COR-L47 (cell line): ENCODE data around the gene RNF17.
A peak's percentile ranks its signal among the peaks of the same experiment; 100 is the strongest.
"Not testable (repeated sequence)": the region's sequence is repeated elsewhere in the genome, so short reads cannot be mapped to it uniquely, and the experiment has no call there.

Experiments used
- DNase-seq: peaks from one replicate; lab custom pipeline; 2025; lab: John Stamatoyannopoulos, UW

The RNF17 gene, protein sequence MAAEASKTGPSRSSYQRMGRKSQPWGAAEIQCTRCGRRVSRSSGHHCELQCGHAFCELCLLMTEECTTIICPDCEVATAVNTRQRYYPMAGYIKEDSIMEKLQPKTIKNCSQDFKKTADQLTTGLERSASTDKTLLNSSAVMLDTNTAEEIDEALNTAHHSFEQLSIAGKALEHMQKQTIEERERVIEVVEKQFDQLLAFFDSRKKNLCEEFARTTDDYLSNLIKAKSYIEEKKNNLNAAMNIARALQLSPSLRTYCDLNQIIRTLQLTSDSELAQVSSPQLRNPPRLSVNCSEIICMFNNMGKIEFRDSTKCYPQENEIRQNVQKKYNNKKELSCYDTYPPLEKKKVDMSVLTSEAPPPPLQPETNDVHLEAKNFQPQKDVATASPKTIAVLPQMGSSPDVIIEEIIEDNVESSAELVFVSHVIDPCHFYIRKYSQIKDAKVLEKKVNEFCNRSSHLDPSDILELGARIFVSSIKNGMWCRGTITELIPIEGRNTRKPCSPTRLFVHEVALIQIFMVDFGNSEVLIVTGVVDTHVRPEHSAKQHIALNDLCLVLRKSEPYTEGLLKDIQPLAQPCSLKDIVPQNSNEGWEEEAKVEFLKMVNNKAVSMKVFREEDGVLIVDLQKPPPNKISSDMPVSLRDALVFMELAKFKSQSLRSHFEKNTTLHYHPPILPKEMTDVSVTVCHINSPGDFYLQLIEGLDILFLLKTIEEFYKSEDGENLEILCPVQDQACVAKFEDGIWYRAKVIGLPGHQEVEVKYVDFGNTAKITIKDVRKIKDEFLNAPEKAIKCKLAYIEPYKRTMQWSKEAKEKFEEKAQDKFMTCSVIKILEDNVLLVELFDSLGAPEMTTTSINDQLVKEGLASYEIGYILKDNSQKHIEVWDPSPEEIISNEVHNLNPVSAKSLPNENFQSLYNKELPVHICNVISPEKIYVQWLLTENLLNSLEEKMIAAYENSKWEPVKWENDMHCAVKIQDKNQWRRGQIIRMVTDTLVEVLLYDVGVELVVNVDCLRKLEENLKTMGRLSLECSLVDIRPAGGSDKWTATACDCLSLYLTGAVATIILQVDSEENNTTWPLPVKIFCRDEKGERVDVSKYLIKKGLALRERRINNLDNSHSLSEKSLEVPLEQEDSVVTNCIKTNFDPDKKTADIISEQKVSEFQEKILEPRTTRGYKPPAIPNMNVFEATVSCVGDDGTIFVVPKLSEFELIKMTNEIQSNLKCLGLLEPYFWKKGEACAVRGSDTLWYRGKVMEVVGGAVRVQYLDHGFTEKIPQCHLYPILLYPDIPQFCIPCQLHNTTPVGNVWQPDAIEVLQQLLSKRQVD (N-terminal part only)

DNA sequence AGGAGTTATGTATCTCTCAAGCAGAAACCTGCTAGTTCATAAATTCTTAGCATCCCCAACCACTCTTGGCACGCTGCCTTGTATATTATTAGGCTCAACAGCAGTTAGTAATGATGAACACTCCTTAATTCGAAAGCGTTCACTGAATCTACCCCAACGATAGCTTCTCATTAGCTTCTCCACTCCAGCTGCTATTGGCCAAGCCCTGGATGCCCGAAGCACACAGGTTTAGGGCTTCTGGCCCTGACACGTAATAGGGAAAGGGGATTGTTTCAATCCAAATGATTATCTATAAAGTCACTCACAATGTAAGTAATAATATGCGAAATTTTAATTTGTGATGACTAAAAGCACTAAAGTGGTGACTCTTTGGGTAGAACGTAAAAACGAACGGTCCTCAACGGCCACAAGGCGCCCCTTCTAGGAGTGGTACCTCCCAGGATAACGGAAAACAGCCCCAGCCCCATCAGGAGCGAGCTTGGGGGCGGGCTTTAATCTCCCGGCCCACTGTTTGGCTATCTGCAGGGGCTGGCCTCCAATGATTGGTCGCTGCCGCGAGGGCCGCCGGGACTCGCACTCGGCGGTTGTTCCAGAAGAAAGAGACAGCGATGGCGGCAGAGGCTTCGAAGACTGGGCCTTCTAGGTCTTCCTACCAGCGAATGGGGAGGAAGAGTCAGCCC lies at the start of gene RNF17:
TSS of gene RNF17 (plus strand) at position 574 of the 680 bp plus-strand sequence. CDS start at position 609, 35 bp downstream.
- no peak for DNase-seq

DNA sequence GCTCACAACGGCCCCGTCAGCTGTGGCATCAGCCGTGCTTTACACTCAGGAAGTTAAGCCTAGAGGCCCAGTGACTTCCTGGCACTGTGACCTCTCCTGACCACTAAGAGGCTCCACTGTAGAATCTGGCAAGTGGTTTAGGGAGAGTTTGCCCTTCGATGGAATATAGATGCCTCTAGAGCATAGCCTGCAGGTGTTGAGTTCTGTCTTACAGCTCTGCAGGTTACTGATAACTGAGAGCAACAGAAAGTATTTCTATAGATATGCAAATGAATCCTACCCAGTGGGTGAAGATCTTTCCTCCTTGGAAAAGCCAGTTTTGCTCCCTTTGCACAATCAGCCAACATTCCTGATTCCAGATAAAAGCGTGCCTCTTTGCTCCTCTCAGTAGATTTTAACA lies 48.0 kb upstream of the RNF17 start:
- DNase-seq, result no peak

DNA sequence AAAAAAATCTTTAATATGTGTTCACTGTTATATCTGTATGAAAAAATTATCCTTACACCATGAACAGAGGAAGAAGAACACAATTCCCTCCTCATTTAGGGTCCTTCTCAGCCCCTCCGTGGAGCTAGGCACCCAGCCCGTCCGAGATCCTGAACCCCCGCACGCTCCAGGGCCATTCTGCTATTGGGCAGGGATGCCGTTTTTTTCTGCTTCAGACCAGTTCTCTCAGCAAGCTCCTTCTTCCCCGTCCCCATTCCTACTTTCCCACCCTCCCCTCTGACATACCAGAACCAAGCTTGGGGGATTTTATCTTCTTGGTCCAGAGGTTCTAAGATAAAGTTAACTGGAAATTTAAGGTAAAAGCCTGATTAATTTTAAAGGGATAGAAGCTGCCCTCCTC lies 47.5 kb upstream of the RNF17 start:
- no peak for DNase-seq

DNA sequence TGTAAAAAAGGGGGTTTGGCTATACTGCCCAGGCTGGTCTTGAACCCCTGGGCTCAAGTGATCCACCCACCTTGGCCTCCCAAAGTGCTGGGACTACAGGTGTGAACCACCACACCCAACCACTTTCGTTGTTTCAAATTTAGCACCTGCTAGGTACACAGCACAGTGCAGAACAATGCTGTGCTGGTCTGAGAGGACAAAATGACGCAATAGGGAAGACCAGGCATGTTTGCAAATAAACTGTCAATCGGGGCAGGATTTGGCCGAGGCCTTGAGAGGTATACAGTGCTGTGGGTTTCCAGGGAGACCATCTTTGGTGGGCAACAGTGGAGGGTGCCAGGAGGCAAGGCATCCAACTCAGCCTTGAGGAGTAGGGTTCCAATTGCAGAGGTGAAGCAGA lies 46.8 kb upstream of the RNF17 start:
- no peak for DNase-seq

DNA sequence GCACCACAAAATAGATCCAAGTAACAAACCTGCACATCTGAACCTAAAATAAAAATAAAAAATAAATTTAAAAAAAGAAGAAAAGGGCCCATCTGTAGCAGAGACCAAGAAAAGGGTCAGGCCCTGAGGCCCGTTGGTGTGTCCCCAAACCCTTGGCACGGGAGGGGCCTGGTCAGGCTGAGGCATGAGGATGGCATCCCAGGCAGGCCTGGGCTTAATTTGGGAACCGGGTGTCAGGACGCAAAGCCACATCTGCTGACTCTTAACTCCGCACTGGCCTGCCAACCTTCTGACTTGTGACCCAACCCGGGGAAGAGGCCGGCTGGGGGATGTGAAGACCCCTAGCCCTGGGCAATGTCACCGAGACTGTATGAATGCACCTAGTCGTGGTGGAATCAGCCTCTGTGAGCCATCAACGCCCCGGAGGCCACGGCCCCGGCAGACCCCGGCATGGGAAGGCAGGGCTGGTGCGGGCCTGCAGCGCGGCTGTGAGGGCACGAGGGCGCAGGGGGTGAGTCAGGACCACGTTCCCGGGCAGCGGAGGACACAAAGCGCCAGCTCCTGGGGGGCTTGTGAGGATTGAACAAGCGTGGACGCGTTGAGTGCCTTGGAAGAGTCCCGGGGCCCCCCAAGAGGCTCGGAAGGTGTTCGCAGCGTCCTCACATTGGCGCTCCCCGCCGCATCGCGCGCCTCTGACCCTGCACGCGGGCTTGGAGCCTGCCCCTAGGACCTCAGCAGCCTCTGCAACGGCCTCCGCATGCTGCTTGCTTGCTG lies 45.6 kb upstream of the RNF17 start:
- no peak for DNase-seq

DNA sequence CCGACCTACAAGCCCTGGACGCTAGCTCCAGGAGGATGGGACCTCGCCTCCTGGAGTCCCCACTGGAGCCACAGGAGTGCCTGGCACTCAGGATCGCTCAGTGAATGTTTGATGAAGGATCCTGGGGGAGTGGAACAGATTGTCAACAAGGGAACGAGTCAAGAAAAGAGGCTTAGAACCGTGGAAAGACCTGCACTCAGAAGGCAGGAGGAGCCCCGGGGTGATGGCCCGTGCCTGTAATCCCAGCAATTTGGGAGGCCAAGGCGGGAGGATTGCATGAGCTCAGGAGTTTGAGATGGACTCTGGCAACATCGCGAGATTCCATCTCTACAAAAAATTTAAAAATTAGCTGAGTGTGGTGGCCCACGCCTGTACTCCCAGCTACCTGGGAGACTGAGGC lies 44.8 kb upstream of the RNF17 start:
- DNase-seq, result no peak

DNA sequence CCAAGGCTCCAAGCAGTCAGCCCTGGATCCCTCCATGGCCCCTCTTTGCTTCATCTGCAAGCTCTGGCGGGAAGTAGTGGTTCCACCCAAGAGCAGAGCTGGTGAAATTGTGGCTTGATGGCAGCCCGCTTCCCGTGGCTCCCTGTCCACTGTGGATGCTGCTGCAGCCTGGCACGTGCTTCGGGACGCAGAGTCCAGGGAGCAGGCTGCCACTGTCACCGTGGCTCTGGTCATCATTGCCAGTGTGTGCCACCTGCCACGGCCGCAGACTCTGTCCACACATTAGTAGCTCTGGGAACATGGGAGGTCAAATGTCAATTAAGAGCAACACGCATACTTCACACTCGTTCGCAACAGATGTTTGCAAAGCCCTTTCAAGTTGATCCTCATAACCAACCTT lies 40.8 kb upstream of the RNF17 start:
- DNase-seq, result no peak

DNA sequence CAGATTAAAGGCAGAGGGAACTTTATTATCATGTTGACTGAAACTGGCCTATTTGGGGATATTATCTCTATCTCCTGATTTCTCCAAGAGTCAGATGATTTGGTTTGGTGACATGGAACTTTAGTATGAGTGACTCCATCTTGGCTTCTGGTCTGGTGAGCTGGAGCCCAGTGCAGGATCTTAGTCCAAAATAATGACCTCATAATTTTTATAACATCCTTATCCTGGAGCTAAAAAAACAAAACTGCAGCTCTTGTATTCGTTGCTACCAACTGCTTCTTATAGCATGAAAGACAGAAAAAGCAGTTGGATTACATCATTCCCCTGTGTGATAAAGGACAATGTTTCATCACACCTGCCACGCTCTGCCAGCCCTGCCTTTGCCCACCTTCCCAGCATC lies 39.3 kb upstream of the RNF17 start:
- no peak for DNase-seq

DNA sequence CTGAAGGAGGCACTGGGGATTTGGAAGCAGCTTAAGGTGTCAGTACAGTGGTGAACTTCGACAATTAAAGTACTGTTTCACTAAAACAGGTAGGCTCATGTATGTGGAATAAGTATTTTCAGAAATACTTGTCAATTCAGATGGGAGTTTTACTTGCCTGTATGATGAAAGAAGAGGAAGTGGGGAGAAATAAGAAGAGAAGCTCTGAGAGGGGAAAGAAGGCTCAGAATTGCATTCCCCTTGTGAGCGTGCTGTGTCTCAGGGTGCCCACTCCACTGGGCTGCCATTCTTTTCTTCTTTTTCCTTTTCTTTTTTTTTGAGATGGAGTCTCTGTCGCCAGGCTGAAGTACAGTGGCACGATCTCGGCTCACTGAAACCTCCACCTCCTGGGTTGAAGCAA lies 38.6 kb upstream of the RNF17 start:
- no peak for DNase-seq

DNA sequence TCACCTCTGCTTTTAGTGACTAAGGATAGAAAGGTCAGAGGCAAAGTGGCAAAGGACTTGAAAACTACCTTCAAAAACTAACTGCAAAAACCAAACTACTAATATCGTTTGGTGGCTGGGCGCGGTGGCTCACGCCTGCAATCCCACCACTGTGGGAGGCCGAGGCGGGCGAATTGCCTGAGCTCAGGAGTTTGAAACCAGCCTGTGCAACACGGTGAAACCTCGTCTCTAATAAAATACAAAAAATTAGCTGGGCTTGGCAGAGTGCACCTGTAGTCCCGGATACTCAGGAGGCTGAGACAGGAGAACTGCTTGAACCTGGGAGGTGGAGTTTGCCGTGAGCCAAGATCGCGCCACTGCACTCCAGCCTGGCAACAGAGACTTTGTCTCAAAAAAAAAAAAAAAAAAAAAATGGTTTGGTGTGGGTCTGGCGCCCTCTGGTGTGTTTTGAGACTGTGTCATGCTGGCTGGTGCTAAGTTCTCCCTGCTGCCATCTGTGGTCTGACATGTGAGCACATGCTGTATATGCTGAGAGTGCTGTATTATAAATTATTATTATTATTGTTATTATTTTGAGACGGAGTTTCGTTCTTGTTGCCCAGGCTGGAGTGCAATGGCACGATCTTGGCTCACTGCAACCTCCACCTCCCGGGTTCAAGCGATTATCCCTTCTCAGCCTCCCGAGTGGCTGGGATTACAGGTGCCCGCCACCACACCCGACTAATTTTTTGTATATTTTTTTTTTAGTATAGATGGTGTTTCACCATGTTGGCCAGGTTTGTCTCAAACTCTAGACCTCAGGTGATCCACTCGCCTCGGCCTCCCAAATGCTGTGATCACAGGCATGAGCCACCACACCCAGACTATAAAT lies 36.0 kb upstream of the RNF17 start:
- DNase-seq, result peak; percentile 76

DNA sequence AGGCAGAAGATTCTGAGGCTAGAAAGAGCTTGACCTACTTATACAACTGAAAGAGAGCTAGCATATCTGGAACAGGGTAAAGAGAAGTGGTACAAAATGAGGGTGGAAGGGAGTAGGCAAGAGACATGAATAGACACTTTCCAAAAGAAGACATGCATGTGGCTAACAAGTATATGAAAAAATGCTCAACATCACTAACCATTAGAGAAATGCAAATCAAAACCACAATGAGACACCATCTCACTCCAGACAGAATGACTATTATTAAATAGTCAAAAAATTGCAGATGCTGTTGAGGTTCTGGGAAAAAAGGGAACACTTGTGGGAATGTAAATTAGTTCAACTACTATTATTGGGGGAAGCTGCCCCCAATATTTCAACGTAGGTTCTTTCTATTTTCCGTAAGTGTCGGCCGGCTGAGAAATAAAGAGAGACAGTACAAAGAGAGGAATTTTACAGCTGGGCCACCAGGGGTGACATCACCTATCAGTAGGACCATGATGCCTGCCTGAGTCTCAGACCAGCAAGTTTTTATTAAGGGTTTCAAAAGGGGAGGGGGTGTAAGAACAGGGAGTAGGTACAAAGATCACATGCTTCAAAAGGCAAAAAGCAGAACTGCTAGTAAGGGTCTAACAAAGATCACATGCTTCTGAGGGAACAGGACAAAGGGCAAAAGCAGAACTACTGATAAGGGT lies 32.9 kb upstream of the RNF17 start:
- DNase-seq, result not testable (repeated sequence)

DNA sequence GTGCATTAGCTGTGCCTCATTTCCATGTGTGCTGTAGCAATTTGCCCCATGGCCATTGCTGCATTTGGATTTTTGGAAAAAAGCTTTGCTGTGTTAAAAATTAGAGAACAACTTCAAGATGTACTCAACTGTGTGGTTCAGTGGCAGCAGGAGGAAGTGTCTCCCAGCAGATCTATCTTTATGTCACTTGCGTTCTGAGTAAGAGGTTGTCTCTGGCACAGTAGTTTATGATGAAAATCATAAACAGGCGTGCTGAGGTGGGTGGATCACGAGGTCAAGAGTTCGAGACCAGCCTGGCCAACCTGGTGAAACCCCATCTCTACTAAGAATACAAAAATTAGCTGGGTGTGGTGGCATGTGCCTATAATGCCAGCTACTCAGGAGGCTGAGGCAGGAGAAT lies 29.0 kb upstream of the RNF17 start:
- no peak for DNase-seq

DNA sequence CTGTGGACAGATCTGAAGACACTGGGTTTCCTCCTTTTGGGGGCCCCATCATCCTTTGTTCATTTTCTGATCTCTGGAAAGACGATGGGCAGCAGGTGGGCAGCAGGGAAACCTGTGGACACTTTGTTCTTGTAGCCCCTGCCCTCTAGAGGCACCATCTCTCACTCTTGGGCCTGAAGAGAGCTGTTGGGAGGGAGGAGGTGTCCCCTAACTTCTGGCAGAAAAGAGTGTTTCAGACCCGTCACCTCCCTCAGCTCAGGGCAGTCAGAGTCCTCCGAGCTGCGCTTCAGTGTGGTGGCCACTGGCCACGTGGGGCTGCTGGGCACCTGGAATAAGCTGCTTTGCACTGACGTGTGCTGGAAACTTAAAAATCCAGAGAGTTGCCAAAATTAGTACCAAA lies 26.9 kb upstream of the RNF17 start:
- no peak for DNase-seq

DNA sequence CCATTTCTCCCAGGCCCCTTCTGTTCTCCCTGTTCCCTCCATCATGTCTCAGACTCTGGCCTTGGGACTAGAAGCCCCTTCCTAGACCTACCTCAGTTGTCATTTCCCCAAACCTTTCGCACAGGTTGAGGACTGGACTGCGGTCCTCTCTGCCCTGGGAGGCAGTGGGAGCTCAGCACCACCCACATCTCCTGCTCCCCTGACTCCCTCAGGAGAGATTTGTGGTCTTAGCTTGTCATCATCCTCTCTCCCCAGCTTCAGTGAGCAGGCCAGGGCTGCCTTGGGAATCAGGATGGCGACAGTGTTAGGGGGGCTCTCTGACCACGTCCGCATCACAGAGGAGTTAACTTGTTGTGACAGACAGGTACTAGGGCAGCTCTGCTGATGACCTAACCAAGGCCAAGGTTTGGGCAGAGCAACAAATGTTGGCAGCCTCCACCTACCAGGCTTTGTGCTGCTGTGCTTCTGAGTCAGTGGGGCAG lies 25.6 kb upstream of the RNF17 start:
- no peak for DNase-seq

DNA sequence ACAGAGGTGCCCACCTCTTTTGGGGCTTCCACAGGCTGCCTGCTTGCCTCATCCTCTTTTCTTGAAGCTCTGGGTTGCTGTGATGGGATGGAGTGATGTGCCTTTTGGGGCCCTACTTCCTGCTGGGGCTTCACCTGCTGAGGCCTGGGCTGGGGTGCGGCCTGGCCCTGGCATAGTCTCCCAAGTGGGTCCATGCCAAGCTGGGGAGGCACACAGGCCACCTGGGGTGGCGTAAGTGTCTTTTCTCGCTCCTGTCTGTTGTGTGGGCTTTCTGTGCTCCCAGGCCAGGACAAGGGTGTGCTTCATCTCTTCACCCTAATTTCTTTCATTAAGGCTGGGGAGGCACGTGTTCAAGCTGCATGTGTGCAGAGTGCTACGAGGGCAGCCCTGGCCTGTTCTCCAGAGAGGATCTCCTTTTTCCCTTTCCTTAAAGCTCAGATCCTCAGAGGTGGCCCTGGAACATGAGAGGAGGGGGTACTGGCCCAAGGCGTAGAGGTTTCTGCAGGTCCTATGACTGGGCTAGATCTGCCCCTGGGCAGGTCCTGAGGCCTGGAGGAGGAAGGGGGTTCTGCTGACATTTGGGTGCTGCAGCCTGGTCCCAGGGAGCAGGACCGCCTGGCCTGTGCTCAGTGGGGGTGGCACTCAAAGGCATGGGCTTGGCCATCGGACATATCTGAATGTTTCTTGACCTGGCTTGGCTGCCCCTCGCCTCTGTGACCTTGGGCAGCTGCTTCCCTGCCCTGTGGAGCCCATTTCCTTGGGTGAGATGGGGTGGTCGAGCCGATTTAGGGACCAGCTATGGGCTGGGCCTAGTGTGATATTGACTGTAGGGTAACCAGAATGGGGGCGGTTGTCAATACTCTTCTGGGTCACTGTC lies 23.7 kb upstream of the RNF17 start:
- no peak for DNase-seq

DNA sequence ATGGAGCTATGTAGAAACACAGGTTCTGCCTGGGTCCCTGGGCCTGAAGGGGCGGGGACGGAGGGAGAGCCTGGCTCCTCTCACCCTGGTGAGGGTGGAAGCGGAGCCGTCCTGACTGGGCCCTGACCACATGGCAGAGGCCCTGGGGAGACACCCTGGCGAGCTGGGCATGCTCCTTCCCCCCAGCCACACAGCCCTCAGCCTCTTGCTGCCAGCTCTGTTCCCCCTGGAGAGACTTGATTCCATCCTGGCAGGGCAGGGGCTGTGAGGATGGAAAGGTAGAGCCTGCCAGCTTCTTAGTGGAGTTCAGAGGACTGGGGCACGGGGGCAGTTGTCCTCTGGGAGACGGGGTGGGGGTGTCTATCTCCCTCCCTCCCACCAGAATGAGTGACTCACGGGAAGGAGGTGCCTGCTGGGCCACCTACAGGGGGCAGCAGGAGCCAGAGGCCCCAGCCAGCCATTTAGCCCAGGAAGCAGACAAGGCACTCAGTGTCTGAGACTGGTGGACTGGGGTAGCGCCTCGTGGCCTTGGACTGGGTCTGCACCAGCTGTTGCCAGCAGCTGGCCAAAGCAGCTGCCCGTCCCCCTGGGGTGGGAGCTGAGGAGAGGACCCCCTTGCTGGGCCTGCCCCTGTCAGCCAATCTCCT lies 22.8 kb upstream of the RNF17 start:
- no peak for DNase-seq

DNA sequence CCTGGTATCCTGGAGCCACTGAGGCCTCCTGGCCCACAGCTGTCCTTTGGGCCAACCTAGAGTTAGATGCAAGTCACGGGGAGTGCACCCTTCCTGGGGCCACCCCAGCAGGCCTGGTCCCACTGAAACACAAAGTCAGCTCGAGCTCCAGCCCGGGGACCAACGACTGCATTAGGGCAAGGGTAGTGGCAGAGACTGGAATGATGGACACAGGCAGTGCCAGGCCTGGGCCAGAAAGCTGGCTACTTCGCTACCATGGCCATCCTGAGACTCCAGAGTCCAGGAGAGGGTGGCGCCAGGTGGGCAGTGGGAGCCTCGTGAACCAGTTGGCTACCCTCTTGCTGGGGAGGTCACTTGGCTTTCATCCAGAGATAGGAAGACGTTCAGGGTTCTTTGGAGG lies 22.2 kb upstream of the RNF17 start:
- DNase-seq, result no peak

DNA sequence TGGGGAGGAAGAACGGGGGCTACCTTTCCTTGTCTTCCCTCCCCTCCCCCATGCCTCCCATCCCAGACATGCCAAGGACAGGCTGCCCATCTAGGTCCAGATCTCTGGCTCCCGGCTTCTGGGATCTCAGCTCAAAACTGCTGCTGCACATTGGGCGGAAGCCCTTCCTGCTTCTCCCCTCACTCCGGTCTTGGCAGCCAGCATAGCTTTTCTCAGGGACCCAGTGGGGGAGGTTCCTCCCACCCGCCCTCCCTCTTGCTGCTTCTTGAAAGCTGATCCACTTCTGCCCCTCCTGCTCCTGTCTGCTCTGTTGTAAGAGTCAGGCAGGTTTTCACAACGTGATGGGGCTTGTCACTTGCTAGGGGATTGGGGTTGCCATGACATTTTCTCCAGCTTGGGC lies 21.7 kb upstream of the RNF17 start:
- DNase-seq, result no peak
